NCI-H69 (cell line): ENCODE results near the gene CDC5L.

ENCODE experiments used
- DNase-seq: peaks from one replicate; lab custom pipeline; 2025; lab: John Stamatoyannopoulos, UW

Gene CDC5L

GRCh38 chr6:44499609-44500008, 112.1 kb downstream of the CDC5L start:
- no peak for DNase-seq
